HG03439 (cell line): ENCODE data around the gene CFHR1.

Experiments
- ATAC-seq: cut with Tn5 transposase; IDR thresholded peaks from one replicate; pipeline ENCODE4 v1.9.1; 2021; ENCODE audit warnings: mild to moderate bottlenecking, moderate library complexity; ENCODE audit not compliant: unreplicated experiment

The CFHR1 gene

GRCh38 chr1:196875935-196876334, 56.4 kb downstream of the CFHR1 start:
- no peak for ATAC-seq

DNA sequence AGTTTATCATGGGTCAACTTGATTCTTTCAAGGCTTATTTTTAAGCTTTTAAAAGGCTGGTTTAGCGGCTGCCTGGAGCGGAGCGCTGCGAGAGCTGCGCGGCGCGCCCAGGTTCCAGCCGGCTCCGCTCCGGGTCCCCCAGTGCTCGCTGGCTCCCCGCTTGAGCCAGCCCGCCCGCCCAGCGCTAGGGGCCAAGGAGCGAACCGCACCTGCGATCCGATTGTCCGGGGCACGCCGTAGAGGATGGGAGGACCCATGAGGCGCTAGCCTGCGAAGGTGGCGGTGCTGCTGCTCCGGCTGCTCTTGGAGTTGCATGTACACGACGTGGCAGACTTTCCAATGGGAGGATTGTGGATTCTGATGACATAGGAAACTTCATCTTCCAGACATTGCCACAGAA, 58.4 kb downstream of the CFHR1 start:
- no peak for ATAC-seq
